Esophagus squamous epithelium (tissue), 4 donors: ENCODE data around the gene TMEM245.

Experiments used
- CTCF ChIP-seq, 6 experiments: fragments of 450-650 bp in 4 of 6; fragments of 200-600 bp in 2 of 6; sonication (generic) in 2 of 6; IDR thresholded peaks; one replicate each; pipeline ENCODE4 v1.5.1; 2016 to 2019; ENCODE audit warnings: antibody characterized with exemption in 6 of 6, mild to moderate bottlenecking in 4 of 6, moderate library complexity in 4 of 6
- POLR2A ChIP-seq, 4 donors: fragments of 450-650 bp; IDR thresholded peaks; one replicate each; pipeline ENCODE4 v1.6.1; 2017; ENCODE audit warnings: antibody characterized with exemption in 4 of 4, mild to moderate bottlenecking in 4 of 4, moderate library complexity in 3 of 4

GRCh38 chr9:109082091-109082620 is 37.6 kb downstream of the TMEM245 start:
- TF ChIP-seq CTCF (IDR thresholded peaks at IDR 0.05) (no peak), POLR2A (IDR thresholded peaks at IDR 0.05) (no peak)
